NCI-H2081 treated with DMSO at 0.1 percent for 48 hours (cell line): Measurements from ENCODE around the gene ASRGL1.

Source experiments
- DNase-seq: peaks from one replicate; lab custom pipeline; 2025; lab: John Stamatoyannopoulos, UW

ASRGL1 gene

GRCh38 chr11:62416596-62416995, 79.3 kb downstream of the ASRGL1 start:
- no peak for DNase-seq

- no peak for DNase-seq
Measured at GRCh38 chr11:62418136-62418535, 80.9 kb downstream of the ASRGL1 start.

GRCh38 chr11:62418733-62419132, 81.5 kb downstream of the ASRGL1 start, which contains the start of gene SCGB1A1:
Gene SCGB1A1, plus strand, starts transcription at chr11:62419033. Its CDS starts 63 bp downstream, at chr11:62419096.
- no peak for DNase-seq

- no peak for DNase-seq
Measured at GRCh38 chr11:62419314-62419929, 82.2 kb downstream of the ASRGL1 start.

- no peak for DNase-seq
Measured at GRCh38 chr11:62419943-62420342, 82.7 kb downstream of the ASRGL1 start.

- no peak for DNase-seq
Measured at GRCh38 chr11:62420882-62421281, 83.6 kb downstream of the ASRGL1 start.

GRCh38 chr11:62421996-62422395, 84.7 kb downstream of the ASRGL1 start:
- no peak for DNase-seq

GRCh38 chr11:62423012-62423411, 85.8 kb downstream of the ASRGL1 start:
- DNase-seq = no peak

GRCh38 chr11:62427630-62428233, 90.5 kb downstream of the ASRGL1 start:
- no peak for DNase-seq

- DNase-seq = no peak
Measured at GRCh38 chr11:62428871-62429560, 91.8 kb downstream of the ASRGL1 start.

- no peak for DNase-seq
Measured at GRCh38 chr11:62430425-62430824, 93.2 kb downstream of the ASRGL1 start.

GRCh38 chr11:62431171-62431901, 94.1 kb downstream of the ASRGL1 start:
- no peak for DNase-seq

GRCh38 chr11:62432695-62433094, 95.4 kb downstream of the ASRGL1 start:
- no peak for DNase-seq

- DNase-seq = no peak
Measured at GRCh38 chr11:62433141-62433903, 96.1 kb downstream of the ASRGL1 start.

GRCh38 chr11:62433904-62434276, 96.6 kb downstream of the ASRGL1 start:
- DNase-seq = no peak

GRCh38 chr11:62435846-62436660, 98.8 kb downstream of the ASRGL1 start:
- no peak for DNase-seq

- DNase-seq = no peak
Measured at GRCh38 chr11:62437616-62438015, 100.4 kb downstream of the ASRGL1 start.

GRCh38 chr11:62438641-62439040, 101.4 kb downstream of the ASRGL1 start:
- no peak for DNase-seq

- no peak for DNase-seq
Measured at GRCh38 chr11:62439785-62440602, 102.7 kb downstream of the ASRGL1 start.
